Muscle layer of duodenum (tissue), 2 donors: ENCODE measurements around the gene PIM3.

ENCODE experiments used
- H3K27ac ChIP-seq: one replicate; pipeline ENCODE4 v1.7.0; 2013; ENCODE audit warnings: mild to moderate bottlenecking, low read length
- H3K27me3 ChIP-seq: one replicate; pipeline ENCODE4 v1.7.0; 2013; ENCODE audit warnings: low read depth, mild to moderate bottlenecking, control low read depth, low read length
- H3K36me3 ChIP-seq, 2 donors: one replicate each; pipeline ENCODE4 v1.7.0; 2013; ENCODE audit warnings: low read length in 2 of 2, control low read depth in 1 of 2, mild to moderate bottlenecking in 1 of 2; ENCODE audit not compliant: insufficient read depth in 2 of 2, control insufficient read depth in 1 of 2
- H3K4me1 ChIP-seq, 2 donors: one replicate each; pipeline ENCODE4 v1.7.0; 2013; ENCODE audit warnings: low read length in 2 of 2, mild to moderate bottlenecking in 2 of 2, control low read depth in 1 of 2, moderate library complexity in 1 of 2; ENCODE audit not compliant: insufficient read depth in 2 of 2, control insufficient read depth in 1 of 2
- H3K4me3 ChIP-seq, 2 donors: one replicate each; pipeline ENCODE4 v1.7.0; 2013; ENCODE audit warnings: low read length in 2 of 2, low read depth in 1 of 2, mild to moderate bottlenecking in 1 of 2
- H3K9me3 ChIP-seq, 2 donors: one replicate each; pipeline ENCODE4 v1.7.0; 2013; ENCODE audit warnings: low read length in 2 of 2, control low read depth in 1 of 2, mild to moderate bottlenecking in 1 of 2; ENCODE audit not compliant: control insufficient read depth in 1 of 2
- donor health status: healthy.

PIM3 gene

DNA sequence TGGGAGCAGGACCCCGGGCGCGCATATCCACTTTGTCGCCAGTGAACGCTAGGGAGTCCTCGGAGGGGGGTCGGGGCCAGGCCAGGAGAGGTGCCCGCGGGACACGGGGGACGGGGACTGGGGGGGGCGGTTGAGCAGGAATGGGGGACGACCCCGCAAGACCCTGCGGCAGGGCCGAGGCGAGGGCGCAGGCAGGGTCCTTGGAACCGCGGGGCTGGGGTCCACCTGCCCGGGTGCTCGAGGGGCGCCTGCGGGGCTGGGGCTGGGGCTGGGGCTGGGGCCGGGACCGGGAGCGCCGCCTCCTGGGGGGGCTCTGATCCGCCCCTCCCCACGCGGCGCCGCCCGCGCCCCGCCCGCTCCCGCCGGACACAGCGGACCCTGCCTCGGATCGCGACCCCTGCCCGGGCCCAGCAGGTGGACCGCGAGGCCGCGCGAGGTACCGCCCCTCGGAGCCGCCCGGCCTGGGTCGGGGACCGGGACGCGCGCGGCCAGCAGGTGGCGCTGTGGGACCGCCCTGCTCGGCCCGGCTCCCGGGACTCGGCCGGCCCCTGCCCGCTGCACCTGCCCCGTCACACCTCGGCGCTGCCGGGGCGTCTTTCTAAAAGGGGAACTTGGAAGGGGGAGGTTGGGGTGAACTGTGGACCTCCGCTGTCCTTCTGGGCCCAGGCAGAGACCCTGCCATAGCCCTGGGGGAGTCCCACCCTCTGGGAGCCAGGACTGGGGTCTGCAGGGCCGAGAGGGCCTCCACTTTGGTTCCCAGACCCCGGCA is 31.2 kb upstream of the PIM3 start:
- peaks cover 0 to 11% of the 10 kb centered on the region in 2 donors for H3K4me1 ChIP-seq
- no peak overlapping the region for H3K27ac ChIP-seq
- H3K4me3 ChIP-seq = no peak overlapping the region
- H3K27me3 ChIP-seq = no peaks in the 10 kb centered on the region
- no peaks in the 10 kb centered on the region for H3K9me3 ChIP-seq
- H3K36me3 ChIP-seq = peaks cover 4 to 8% of the 10 kb centered on the region in 2 donors

DNA sequence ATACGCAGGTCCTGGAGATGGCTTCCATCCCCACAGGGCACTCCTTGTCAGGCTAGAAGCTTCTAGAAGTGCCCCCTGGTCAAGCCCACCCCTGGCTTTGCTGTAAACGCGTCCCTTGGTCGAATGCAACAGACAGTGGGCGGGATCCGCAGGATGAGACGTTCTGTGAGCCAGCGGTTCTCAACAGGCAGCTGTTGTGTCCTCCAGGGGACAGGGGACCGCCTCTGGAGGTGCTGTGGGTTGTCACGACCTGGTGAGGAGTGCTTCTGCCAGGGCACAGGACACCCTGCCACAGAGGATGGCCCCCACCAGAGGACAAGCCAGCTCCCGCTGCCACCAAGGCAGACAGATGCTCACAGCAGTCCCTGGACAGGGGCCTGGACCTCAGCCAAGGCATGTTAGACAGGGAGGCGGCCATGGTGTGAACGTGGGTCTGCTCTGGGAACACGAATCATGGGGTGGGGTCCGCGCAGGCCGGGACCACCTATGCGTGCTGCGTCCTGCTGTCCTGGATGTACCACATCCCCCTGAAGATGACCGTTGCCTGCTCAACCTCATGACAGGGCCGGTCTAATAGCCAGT is 30.5 kb upstream of the PIM3 start:
- Histone ChIP-seq H3K27me3 (no peaks in the 10 kb centered on the region), H3K27ac (no peak overlapping the region), H3K4me3 (no peak overlapping the region), H3K9me3 (no peaks in the 10 kb centered on the region), H3K36me3 (peaks cover 4 to 8% of the 10 kb centered on the region in 2 donors), H3K4me1 (peaks cover 0 to 15% of the 10 kb centered on the region in 2 donors)

DNA sequence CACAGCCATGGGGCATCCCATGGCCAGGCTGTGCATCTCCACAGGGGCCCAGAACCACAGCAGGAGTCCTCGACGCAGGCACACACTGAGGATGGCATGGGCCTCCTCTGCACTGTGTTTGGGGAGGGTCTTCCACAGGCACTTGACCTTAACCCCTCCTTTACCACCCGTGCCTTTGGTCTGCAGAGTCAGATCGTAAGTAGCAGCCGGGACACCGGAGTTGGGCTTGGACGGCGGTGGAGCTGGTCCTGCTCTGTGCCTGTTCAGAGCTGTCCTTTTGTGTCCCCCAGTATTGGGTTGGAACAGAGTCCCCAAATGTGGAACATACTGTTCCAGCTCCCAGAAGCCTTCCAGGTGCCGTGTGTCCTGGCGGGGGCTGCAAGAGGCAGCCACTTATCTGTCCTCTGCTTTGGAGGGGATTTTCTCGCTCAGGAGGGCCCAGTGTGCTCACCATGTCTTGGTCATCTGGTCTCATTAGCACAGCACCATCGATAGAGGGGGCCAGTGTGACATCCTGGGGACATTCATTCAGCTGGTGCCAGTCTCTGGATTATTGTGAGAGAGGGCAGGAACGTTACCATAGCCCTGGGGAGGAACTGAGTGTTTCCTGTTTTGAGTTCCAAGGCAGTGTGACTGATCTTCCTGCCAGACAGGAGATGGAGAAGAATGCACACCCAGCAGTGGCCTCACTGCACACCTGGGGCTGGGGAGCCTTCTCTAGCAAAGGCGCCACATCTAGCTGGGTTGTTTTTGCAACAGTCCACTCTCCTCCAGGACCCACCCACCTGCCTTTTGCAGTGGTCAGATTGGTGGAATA is 29.8 kb upstream of the PIM3 start:
- Histone ChIP-seq H3K4me1 (peaks cover 0 to 15% of the 10 kb centered on the region in 2 donors), H3K36me3 (peaks cover 4 to 5% of the 10 kb centered on the region in 2 donors), H3K27ac (no peak overlapping the region), H3K4me3 (no peak overlapping the region), H3K9me3 (no peaks in the 10 kb centered on the region), H3K27me3 (no peaks in the 10 kb centered on the region)

DNA sequence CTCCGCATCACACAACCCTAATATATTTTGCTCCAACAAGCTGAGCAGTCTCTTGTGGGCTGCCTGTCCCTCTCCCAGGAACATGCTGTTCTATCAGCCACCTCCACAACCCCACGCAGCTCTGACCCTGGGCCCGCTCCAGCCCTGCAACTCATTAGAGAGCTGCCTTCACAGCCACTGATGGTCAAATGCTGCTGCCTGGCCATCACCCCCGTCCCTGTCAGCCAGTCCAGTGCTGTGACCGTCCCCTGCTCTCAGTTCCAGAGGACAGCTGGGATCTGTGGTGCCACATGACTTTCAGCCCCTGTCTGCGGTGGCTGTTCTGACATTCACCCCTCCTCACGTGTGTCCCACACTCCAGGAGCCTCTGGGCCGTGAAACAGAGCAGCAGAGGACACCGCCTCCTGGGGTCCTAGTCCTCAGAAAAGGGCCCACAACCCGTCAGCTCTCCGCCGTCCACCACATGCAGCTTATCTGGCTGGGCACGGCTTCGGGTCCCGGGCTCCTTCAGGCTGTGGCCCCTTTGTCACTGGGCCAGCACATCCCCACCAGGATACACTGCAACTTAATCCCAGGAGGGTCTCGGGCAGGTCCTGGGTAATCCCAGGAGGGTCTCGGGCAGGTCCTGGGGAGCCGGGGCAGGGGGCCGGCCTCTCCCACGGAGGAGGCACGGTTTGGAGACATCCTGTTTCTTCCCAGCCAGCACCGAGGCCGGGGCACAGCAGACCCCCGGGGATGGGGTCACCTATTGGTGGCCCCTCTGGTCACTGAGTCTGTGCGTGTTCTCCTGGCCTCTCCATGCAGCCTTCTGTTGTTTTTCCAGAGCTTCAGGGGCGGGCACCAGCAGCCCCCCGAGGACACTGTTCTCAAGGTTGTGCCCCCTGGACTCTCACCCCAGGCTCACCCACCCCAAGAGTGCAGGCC is 27.1 kb upstream of the PIM3 start:
- no peaks in the 10 kb centered on the region for H3K9me3 ChIP-seq
- no peaks in the 10 kb centered on the region for H3K36me3 ChIP-seq
- H3K27me3 ChIP-seq = no peaks in the 10 kb centered on the region
- H3K4me3 ChIP-seq = peak overlapping the region in 1 of 2 donors; percentile 53
- peaks cover 0 to 32% of the 10 kb centered on the region in 2 donors for H3K4me1 ChIP-seq
- peak overlapping the region; percentile 67 for H3K27ac ChIP-seq

DNA sequence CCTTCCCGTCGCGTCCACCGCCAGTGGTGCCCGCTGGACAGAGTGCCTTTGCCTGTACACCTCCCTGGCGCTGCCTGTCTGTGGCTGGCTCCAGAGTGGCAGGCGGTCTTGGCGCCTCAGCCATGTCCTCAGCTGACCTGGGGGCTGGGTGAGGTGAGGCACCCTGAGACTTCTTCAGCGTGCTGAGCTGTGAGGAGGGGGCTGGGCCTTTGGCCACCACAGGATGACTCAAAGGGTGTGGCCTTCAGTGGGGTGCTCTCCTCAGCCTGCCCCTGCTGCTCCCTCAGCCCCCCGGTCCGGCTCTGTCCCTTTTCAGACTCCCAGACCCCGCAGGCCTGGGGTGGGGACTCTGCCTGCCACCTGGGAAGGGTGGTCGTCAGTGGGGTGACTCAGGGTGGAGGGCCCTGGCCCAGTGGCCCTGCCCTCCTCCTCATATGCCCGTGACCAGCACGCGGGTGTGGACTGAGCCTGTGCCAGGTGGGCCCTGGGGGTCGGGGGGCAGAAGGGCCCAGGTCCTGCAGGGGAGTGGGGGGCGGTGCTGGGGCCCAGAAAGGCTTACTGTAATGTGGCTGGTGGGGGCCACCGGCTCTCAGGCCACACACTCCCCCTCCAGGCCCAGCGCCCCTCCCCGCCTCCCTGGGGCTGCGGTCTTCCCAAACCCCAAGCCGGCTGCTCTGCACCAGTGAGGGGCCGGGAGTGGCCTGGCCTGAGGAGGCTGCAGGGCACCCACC is 26.2 kb upstream of the PIM3 start:
- Histone ChIP-seq H3K4me3 (peak overlapping the region in 1 of 2 donors; percentile 53), H3K4me1 (peaks cover 0 to 32% of the 10 kb centered on the region in 2 donors), H3K27ac (peak overlapping the region; percentile 67), H3K36me3 (no peaks in the 10 kb centered on the region), H3K27me3 (no peaks in the 10 kb centered on the region), H3K9me3 (no peaks in the 10 kb centered on the region)

DNA sequence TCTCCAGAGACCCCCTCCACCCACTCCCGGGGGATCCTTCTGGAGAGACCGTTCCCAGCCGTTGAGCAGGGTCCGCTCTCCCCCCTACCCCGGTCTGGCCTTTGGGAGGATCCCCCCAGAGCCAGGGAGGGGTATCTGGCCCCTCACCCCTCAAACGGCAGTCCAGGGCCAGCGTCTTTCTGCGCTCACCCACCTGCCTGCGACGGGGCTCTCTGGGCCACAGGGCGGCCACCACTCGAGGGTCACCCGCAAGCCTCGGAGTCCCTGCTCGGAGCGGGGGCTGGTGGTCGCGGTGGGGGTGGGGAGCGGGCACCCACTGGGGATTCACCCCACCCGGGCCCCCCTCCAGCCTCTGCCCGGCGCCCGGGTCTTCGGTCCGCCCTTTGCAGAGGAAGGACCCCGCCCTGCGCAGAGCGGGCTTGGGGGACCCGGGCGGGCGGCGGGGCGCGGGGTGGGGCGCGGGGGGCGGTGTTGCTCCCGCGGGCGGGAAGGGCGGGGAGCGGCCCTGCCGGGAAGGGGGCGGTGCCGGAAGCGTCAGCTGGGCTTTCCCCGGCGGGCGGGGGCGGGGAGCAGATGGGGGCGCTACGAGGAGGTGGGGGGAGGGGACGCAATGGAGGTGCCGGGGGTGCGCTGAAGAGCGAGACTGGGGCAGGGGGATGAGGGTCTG is 25.5 kb upstream of the PIM3 start:
- Histone ChIP-seq H3K27ac (peak overlapping the region; percentile 67), H3K4me3 (peak overlapping the region in 1 of 2 donors; percentile 53), H3K9me3 (no peaks in the 10 kb centered on the region), H3K36me3 (no peaks in the 10 kb centered on the region), H3K27me3 (no peaks in the 10 kb centered on the region), H3K4me1 (peaks cover 0 to 27% of the 10 kb centered on the region in 2 donors)

DNA sequence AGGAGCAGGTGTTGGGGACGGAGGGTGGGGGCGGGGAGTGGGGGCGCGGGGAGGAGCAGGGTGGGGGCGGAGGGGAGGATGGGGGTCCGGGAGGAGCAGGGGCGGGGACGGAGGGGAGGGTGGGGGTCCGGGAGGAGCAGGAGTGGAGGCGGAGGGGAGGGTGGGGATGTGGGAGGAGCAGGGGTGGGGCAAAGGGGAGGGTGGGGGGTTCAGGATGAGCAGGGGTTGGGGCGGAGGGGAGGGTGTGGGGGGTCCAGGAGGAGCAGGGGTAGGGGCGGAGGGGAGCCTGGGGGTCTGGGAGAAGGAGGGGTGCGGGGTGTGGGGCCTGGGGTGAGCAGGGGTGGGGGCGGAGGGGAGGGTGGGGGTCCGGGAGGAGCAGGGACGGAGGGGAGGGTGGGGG is 25.0 kb upstream of the PIM3 start:
- Histone ChIP-seq H3K4me1 (peaks cover 0 to 27% of the 10 kb centered on the region in 2 donors), H3K36me3 (no peaks in the 10 kb centered on the region), H3K9me3 (no peaks in the 10 kb centered on the region), H3K27me3 (no peaks in the 10 kb centered on the region), H3K4me3 (no peak overlapping the region), H3K27ac (no peak overlapping the region)

DNA sequence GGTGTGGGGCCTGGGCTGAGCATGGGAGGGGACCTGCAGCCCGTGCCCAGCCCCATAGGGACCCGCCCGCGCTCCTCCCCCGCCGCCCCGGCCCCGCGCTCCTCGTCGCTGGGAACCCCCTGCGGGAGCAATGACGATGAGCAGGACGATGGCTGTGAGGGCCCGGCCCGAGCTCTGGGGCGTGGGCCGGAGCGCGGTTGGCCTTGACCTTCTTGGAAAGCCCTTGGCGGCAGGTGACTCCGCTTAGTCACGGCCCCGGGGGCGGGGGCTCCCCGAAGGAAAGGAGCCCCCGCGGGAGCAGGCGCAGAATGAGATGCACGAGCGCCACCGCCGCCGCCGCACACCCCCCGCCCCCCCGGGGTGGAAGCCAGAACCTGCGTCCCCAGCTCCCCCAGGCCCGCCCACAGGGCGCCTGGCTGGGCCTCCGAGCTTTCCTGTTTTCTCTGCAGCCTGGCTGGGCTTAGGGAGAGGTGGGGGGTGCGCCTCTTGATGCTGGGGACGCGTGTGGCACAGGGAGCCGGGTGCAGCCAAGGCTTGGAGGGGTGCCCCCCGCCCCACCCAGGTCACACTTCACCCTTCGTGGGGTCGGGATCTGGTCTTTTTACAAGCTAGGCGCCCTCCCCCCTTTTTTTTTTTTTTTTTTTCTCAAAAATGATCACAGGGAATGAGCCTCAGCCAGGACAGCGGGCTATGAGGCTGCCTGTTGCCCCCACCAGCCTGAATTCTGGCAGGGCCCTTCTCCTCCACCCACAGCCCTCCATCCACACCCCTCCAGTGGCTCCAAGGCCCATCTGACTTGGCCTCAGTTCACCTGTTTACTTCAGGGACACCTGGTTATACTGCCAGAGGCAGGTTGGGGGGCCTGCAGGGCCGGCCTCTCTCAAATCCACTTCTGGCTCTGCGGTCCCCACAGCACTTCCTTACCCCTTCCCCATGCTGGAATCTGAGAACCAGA is 24.3 kb upstream of the PIM3 start:
- Histone ChIP-seq H3K9me3 (no peaks in the 10 kb centered on the region), H3K4me3 (peak overlapping the region in 1 of 2 donors; percentile 50), H3K27ac (peak overlapping the region; percentile 67), H3K27me3 (no peaks in the 10 kb centered on the region), H3K4me1 (peaks cover 0 to 27% of the 10 kb centered on the region in 2 donors), H3K36me3 (no peaks in the 10 kb centered on the region)

DNA sequence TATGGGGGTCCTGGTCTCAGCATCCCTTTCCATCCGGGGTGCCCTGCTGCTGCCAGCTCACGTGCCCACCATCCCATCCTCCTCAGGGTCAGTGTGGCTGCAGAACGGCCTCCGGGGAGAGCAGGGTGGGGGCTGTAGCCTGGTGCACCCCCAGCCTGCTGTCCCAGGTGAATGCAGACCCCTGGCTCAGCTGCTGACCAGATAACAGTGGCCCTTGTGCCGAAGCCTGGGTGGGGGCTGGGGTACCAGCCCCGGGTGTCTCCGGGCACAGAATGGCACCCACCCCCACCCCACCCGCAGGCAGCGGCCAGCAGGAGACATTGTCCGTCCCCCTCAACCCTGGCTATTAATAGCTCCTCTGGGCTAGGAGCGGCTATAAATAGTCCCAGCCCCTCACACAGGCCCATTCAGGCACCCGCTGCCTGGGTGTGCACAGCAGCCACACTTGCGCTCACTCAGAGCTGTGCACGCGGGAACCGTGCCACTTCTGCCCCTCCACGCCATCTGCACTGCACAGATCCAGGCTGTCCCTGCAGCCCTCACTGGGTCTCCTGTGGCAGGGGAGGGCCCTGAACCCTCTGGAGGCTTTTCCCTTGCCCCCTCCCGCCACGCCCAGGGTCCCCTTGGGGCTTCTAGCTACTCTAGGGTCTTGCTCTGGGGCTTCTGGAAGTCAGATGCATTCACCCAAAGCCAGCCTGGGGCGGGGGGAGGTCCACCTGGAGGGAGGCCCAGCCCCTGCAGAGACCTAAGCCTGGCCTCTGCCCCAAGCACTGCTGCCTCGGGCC is 23.4 kb upstream of the PIM3 start:
- no peaks in the 10 kb centered on the region for H3K9me3 ChIP-seq
- no peaks in the 10 kb centered on the region for H3K36me3 ChIP-seq
- peak overlapping the region in 1 of 2 donors; percentile 50 for H3K4me3 ChIP-seq
- H3K27ac ChIP-seq = peak overlapping the region; percentile 67
- no peaks in the 10 kb centered on the region for H3K27me3 ChIP-seq
- H3K4me1 ChIP-seq = peaks cover 0 to 27% of the 10 kb centered on the region in 2 donors
